EH (cell line): ENCODE measurements around the gene AKNAD1.

ENCODE experiments used
- DNase-seq: peaks from one replicate; pipeline ENCODE4 v3.0.0-alpha.2; 2015; ENCODE audit warnings: low read depth

The AKNAD1 gene

DNA sequence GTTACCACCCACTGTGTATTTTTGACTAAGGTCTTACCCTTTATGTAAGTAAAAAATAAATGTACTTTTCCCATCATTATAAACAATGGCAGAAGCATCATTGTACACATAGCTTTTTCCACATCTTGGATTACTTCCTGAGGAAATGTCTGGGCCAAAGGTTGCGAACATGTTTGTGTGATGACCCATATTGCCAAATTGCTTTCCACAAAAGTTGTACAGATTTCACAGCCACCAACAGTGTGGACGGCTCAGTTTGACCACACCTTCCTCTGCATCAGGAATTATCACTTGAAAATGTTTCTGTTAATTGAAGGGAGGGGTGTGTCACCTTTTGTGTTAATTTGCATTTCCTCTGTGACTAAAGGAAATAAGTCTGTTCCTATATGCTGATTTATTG is 25.7 kb downstream of the AKNAD1 start:
- DNase-seq: peak; percentile 82

DNA sequence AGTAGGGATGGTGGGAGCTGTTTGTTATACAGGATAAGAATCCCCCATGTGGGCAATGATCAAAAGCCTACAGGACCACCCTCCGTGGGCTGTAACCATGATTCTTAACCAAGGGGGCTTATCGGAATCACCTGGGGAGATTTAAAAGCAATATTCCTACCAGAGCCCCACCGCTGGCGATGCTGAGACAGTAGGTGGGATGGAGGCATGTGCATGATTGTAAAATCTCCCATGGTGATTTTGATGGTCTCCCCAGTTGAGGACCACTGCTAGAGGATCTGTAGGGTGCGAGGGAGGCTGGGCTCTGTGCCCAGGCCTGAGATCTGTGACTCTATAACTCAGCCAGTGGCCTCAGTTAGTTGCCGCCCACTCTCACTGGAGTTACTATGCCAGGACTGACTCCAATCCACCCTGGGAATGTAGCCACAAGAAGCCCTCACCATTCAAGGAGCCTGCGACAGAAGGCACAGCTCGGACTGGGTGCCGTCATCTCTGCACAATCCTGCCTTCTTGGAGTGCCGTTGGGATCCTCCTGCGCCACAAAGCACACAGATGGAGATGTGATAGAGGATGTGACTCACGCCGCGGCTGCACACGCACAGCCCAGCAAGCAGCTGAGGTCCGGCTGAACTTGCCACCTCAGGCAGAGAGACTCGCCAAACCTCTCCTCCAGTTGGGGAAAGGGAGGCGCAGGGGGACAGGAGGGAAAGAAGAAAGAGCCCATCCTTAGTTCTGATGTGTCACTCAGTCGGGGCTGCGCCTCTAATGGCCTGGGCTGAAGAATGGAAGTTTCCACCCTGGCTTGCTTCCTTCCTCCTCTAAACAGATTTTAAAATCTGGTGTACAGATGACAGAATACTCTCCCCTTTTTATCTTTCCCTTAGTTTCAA is 26.5 kb downstream of the AKNAD1 start:
- DNase-seq: peak; percentile 99

DNA sequence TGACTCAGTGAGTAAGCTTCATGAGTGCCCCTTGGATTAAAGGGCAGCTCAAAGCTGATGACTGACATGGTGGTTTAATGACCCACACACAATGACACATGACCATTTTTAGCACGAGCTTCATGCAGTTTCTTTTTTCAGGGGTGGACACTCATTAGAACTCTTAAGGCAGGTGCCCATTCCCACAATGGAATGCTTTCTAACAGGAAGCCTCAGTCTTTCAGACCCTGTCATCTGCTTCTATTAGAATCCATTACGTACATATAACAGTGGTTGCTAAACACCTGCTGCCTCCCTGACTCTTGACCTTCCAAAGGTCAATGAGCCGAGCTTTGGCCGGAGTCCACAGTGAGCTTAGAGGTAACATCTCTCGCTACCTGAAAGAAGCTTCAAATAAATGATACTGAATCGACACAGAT is 27.4 kb downstream of the AKNAD1 start:
- DNase-seq: peak; percentile 73

DNA sequence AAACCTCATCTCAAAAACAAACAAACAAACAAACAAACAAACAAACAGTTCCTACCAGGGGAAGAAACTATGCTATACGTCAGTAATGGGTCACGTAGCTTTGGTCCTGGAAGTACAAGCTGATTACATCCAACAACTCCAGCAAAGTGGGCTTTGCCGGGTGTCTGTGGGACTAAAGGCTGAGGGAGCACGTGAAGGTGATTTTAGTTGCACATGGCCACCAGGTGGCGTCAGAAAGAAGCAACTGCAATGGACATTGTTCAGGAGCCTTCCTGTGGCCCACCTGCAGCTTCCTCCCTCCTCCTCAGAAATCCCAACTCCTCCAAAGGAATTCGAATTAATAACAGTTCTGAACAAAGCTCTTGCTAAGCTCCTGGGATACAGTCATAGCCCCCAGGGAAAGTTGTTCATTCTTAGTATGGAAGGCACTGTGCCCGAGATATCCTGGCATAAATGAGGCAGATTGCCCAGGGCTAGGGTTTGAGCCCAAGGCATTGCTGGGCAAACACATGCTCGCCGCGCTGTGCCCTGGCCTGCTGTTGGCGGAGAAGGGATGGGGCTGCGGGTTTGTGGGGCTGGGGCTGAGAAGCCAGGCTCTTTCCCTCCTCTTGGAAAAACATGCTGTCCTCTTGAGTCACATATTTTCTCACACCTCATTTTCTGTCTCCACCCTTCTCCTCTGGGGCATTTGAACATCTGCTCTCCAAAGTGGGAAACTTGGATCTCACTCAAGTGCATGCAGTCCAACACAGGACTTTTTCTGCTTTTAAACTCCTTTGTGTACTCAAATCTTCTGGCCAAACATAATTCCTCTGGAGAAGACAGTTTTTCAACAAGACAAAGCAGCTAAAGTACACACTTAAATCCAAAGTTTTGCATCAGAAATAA is 28.6 kb downstream of the AKNAD1 start:
- peak; percentile 87 for DNase-seq

DNA sequence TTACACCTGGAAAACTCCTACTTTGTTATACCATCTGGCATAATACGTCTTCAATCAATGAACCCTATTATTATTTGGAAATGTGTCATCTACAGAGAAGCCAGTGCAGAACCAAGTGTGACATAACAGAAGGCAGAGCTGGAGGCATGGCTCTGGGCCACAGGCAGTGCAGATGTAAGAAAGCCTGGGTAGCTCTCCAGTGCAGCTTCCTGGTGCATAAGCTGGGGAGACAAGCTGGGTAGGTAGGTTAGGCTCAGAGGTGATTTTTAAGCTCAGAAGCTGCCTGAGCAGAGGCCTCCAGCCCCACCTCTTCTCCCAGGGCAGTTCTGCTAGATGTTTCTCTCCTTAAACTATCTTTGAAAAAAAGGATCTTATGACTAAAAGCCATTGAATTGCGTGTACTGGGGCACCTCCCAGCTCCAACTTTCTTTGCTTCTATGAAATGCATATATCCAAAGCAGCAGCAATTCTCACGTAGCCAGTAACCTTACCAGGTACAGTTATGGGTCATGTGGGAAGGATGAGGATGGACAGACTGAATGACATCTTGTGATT is 30.7 kb downstream of the AKNAD1 start:
- no peak for DNase-seq

DNA sequence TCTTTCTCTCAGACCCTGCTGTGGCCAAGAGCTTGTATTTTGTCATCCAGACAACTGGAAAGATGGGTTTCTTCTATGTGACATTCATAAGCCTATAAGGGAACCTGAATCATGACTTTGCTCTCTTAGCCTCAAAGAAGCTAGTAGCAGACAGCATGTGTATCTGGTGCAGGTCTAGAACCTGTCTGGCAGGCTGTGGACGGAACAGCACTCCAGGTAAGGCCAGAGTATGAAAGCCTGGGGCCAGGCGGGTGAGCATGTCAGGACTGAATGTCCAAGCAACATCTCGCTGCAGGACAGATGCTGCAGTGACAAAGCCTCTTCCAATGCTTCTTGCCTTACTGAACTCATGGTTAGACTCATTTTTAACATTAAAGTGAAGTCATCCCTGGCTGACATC is 32.8 kb downstream of the AKNAD1 start:
- DNase-seq: no peak

DNA sequence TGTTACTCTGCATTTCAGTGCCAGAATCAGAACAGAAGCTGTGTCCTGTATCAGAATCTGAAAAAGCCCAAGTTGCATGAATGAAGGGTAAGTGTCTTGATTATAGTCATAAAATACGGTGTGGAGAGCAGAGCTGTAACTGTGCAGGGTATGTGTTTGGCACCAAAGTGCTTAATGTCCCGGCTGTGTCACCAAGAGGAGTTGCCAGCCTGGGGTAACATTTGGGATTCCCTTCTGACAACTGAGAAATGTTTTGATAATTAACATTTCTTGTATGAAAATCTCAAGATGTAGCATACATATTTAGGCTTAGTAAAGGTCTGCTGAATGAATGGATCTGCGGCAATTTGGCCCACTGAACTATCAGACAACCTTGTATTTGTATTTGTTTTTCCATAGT is 33.3 kb downstream of the AKNAD1 start:
- DNase-seq: no peak

DNA sequence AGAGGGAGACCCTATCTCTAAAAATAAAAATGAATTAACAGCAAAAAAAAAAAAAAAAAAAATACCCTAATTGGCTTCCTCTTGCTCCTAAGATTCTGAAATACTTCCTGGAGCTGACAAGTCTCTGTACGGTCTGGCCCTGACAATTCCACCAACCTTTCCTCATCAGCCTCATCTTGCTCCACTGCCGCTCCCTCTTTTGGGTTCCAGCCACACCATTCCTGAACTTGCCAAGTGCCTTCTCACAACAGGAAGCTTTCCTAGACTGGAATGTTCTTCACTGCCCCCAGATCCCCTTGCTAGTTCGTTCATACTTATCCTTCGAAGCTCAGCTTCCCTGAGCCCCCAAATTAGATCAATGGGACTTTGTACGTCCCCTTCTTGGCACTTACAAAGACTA is 37.0 kb downstream of the AKNAD1 start:
- DNase-seq: no peak

DNA sequence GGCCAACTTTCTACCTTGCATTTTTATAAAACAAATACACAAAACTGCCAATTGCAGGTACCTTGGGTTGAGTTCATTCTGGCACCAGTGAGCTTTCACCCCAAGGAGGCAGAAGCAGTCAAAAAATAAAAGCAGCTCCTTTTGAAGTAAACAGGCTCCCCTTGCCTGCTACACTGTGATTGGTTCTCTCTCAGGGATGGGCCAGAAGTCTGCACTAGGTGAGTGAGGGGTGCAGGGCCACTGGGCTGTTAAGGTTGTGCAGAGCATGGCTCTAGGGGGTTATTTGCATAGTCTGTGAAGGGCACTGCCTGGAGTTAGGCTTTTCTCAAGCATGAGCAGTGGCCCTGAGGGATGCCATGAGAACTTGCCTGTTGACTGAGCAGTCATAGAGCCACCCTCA is 39.1 kb downstream of the AKNAD1 start:
- DNase-seq: no peak

DNA sequence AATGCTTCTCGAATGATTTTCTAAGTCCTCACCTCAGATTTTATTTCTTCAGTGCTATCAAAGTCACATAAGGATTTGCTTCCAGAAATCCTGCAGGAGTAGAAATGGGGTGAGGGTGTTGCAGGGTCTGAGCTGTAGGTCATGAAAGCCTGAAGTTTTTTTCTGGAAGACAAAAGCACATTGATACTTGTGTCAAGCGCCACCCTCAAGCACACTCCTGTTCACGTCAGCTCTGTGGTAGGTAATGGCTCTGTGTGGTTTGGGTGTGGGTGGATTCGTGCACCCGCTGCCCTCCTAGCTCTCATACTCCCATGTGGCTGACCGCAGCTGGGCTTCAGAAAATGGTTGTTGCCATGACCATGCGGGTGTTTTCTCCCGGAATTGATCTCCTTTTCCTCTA is 39.9 kb downstream of the AKNAD1 start:
- DNase-seq: peak; percentile 48

DNA sequence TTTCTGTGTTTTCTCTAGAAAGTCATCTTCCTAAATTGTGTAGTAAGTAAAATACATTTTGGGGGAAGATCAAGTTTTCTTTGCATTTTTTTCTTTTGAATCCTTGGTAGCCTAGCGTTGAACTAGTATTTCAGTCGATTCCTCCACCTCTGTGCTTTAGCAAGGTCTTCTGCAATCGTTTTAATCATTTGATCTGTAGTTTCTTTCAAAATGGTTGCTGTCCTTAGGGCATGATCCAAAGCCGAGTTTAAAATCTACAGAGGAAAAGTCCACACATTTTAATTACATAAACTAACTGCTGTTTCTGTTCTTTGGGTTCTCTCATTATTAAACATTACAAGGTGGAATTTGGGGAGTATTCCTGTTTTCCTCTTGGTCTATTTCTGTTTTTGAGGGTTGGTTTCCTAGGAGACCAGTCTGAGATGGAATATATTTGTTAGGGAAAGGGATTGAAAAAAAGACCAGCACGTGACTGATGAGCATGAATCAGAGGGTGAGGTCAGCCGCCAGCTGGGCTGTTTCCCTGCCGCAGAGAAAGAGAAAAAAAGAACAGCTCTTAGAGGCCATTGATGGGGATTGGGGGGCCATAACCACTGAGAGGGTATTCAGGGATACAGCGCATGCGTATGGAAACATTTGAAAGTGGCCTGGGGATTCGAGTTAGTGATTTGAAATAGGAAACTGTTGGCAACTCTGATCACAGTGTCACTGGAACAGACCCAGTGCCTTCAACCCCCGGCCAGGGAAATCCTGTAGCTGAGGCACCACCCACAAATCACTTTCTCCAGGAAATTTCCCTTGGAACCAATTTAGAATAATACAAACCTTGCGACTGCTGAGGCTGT is 40.6 kb downstream of the AKNAD1 start:
- peak; percentile 89 for DNase-seq

DNA sequence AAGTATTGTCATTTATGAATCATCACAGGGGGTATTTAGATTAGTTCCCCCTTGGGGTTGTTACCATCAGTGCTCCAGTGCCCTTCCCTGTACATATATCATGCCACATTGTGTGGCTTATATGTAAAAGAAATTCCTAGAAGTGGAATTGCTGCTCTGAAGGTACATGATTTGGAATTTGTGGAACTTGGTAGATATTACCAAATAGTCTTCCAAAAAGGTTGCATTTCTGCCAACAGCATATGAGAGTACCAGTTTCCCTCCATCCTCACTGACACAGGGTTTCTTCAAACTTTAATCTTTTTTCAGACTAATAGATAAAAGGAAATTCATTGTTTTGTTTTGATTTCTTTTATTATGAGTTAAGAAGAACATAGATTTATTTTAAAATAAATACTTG is 41.3 kb downstream of the AKNAD1 start:
- peak; percentile 2 for DNase-seq

DNA sequence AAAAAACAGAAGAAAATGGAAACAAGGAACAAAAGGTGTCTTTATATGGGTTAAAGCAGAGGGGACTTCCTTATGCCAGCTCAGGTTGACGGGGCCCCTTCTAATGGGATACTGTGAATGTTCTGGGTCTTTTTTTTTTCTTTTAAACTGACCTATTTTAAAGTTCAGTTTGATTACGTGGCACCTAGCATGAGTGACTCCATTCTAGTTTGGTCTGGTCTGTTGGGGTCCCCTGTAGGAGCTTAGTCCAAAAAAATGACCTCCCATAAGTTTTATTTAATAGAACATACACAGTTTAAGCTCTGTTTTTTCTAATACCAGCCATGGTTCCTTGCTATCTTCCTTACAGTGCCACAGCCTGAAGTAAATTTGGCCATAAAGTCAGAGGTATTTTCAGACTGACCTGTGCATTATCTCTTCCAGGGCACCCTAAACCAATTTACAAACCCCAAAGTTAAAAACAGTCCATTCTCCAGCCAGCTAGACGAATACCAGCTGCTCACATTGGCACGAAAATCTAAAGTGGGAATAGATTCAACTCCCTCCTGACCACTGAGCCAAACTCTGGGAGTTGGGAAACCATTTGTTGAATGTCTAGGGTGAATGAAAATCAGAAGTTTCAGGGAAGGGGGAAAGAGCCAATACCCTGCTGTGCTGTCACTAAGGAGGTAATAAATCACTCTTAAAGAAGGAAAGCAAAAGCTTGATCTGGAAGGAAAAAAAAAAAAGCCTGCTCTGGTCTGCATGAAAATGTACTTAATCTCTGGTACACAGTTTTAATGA is 42.4 kb downstream of the AKNAD1 start:
- peak; percentile 5 for DNase-seq

DNA sequence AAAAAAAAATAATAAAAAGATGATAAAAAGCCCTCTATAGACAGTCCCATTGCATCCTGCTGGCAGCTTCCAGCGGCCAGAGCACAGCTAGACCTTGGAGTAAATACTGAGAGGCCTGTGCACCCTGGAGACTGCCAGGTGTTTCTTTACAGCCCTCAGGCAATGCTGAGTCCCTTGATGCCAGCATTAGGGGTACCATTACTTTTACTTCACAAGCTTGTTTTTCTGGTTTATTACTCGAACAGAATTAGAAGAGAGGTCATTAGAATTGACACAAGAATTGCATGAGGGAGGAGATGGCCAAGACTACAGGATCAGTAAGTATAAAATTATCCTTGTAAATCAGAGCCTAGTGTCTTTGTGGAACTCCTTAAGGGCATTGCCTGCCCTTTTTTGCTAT is 43.6 kb downstream of the AKNAD1 start:
- DNase-seq: no peak

DNA sequence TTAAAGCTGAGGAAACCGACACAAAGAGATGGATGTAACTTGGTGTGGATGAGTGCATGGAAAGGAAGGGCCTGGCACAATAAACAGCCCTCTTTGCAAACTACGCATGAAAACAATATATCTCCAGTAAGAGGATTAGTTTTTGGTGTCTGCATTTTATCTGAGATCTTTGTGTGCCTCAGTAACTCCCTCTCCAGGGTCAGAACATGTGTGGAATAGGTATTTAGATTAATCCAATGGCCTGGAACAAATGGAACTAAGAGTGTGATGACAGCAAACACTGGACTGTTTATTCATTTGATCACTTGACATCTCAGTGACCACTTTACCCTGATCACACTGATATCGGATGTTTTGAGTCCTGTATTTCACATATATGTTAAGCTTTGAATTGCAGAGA is 45.3 kb downstream of the AKNAD1 start:
- DNase-seq: no peak

DNA sequence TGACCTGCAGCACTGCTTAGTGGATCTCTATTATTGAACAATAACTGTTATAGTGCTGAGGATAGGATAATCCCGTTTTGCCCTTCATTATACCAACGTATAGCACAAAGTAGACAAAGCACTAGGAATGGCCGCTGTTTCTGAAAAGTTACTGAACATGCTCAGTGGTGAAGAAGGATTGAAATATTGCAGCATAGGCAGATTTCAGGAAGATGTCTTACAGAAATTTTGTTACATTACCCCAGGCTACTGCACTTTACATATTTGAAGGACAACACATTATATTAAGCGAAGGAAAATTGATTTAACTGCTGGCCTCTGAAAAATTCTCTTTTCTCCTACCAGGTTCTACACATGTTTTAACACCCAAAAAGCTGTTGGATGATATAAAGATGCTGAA is 48.5 kb downstream of the AKNAD1 start:
- DNase-seq: no peak

DNA sequence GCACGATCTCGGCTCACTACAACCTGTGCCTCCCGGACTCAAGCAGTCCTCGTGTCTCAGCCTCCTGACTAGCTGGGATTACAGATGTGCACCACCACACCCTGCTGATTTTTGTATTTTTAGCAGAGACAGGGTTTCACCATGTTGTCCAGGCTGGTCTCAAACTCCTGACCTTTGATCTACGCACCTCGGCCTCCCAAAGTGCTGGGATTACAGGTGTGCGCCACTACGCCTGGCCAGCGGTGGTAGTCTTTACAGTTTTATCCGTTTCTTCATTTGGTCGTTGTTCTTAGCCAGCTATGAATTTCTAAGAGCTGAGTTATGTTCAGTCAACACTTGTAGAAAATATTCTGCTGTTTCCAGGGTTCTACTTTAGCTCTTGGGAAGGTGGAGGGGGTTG is 53.3 kb downstream of the AKNAD1 start:
- no peak for DNase-seq

DNA sequence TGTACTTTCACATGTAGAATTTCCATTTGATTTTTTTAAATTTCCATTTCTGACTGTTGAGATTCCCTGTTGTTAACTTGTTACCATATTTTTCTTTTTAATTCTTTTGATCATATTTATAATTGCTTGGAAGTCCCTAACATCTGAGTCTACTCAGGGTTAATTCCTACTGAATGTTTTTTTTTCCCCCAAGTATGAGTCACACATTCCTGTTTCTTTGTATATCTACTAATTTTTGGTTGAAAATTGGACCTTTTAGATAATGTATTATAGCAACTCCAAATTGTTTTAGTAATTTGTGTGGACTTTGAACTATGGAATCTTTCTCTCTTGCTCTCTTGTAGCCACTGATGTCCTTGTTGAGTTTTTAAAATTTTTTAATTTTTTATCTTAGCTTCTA is 55.8 kb downstream of the AKNAD1 start:
- peak; percentile 50 for DNase-seq

DNA sequence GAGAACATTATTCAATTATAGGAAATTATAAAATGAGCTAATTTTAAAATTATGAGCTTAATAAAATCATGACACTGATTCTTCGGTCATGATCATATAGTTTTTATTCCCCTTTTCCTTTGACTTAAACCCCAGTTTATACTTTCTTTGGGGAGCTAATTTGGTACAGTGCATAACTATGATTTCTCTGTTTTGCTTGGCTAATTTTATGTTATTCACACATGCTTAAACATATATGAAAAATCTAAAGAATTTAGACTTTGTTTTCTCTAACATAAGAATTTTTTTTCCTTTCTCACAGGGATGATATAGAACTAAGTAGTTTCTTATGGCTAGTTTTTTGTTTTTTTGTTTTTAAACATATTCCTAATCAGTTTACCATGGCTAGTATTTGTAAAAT is 57.9 kb downstream of the AKNAD1 start:
- DNase-seq: peak; percentile 25

DNA sequence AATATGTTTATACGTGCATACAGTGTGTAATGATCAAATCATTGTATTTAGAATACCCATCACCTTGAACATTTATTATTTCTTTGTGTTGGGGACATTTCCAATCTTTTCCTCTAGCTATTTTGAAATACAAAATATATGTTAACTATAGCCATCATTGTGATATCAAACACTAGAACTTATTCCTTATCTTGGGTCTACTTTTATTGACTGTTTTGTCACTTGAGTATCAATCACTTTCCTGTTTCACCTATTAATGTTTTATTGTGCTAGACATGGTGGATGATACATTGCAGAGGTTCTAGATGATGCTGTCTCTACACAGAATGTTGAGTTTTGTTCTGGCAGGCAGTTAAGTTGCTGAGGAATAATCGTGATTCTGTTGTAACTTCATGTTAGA is 64.5 kb downstream of the AKNAD1 start:
- DNase-seq: no peak

DNA sequence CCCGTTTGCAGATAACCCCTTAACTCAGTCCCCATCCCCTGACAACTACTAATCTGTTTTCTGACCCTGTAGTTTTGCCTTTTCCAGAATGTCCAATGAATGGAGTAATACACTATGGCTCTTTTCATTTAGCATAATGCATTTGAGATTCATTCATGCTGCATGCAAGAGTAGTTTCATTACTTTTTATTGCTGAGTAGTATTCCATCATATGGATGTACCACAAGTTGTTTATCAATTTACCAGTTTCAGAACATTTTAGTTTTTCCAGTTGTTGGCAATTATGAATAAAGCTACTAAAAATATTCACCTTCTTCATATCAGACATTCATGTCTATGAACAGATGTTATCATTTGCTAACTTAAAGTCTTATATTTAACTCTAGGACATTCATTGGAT is 65.1 kb downstream of the AKNAD1 start:
- DNase-seq: no peak
